ENCODE data around the gene FBXL17. TPM values are rescaled to one million over a fixed set of nuclear protein-coding genes. Genes with fewer than 3 reads are reported as not detected.
A peak's percentile ranks its signal among the peaks of the same experiment; 100 is the strongest.

Gene FBXL17
- total RNA-seq, 1 donor from 2014 or later: 19.1 TPM

- peak; percentile 18 for DNase-seq (ENCODE audit: low read depth)
Observed at GRCh38 chr5:107864793-107865192, 517.1 kb downstream of the FBXL17 start.

GRCh38 chr5:107863125-107863524, 518.8 kb downstream of the FBXL17 start:
- no peak for DNase-seq (ENCODE audit: low read depth)

GRCh38 chr5:107861565-107861964, 520.3 kb downstream of the FBXL17 start:
- no peak for DNase-seq (ENCODE audit: low read depth)

GRCh38 chr5:107860044-107860443, 521.9 kb downstream of the FBXL17 start:
- no peak for DNase-seq (ENCODE audit: low read depth)

GRCh38 chr5:107858788-107859187, 523.1 kb downstream of the FBXL17 start:
- no peak for DNase-seq (ENCODE audit: low read depth)

- DNase-seq (ENCODE audit: low read depth): no peak
Observed at GRCh38 chr5:107858324-107858723, 523.6 kb downstream of the FBXL17 start.

GRCh38 chr5:107857785-107858184, 524.1 kb downstream of the FBXL17 start:
- DNase-seq (ENCODE audit: low read depth): no peak

GRCh38 chr5:107855171-107855570, 526.7 kb downstream of the FBXL17 start:
- DNase-seq (ENCODE audit: low read depth): no peak

GRCh38 chr5:107853696-107854095, 528.2 kb downstream of the FBXL17 start:
- no peak for DNase-seq (ENCODE audit: low read depth)

GRCh38 chr5:107853031-107853430, 528.9 kb downstream of the FBXL17 start:
- DNase-seq (ENCODE audit: low read depth): no peak

- no peak for DNase-seq (ENCODE audit: low read depth)
Observed at GRCh38 chr5:107849118-107849517, 532.8 kb downstream of the FBXL17 start.

- DNase-seq (ENCODE audit: low read depth): no peak
Observed at GRCh38 chr5:107840592-107840991, 541.3 kb downstream of the FBXL17 start.

GRCh38 chr5:107840161-107840560, 541.7 kb downstream of the FBXL17 start:
- DNase-seq (ENCODE audit: low read depth): no peak

GRCh38 chr5:107835096-107835495, 546.8 kb downstream of the FBXL17 start:
- no peak for DNase-seq (ENCODE audit: low read depth)

GRCh38 chr5:107832746-107833145, 549.2 kb downstream of the FBXL17 start:
- DNase-seq (ENCODE audit: low read depth): no peak

- DNase-seq (ENCODE audit: low read depth): no peak
Observed at GRCh38 chr5:107831612-107832395, 550.1 kb downstream of the FBXL17 start.

GRCh38 chr5:107830750-107831149, 551.1 kb downstream of the FBXL17 start:
- no peak for DNase-seq (ENCODE audit: low read depth)

GRCh38 chr5:107826311-107827000, 555.4 kb downstream of the FBXL17 start:
- no peak for DNase-seq (ENCODE audit: low read depth)

GRCh38 chr5:107824821-107825220, 557.1 kb downstream of the FBXL17 start:
- no peak for DNase-seq (ENCODE audit: low read depth)

- DNase-seq (ENCODE audit: low read depth): no peak
Observed at GRCh38 chr5:107821288-107821687, 560.6 kb downstream of the FBXL17 start.

- no peak for DNase-seq (ENCODE audit: low read depth)
Observed at GRCh38 chr5:107820429-107820828, 561.5 kb downstream of the FBXL17 start.

GRCh38 chr5:107817951-107818350, 563.9 kb downstream of the FBXL17 start:
- no peak for DNase-seq (ENCODE audit: low read depth)

- DNase-seq (ENCODE audit: low read depth): no peak
Observed at GRCh38 chr5:107817436-107817835, 564.5 kb downstream of the FBXL17 start.

Measured in renal cortical epithelial cell (primary cell).